GM12892 (cell line): ENCODE results near the gene ACER3.

Experiments
- POLR2A ChIP-seq: IDR thresholded peaks from 2 replicates; pipeline ENCODE4 v1.6.1; 2011; ENCODE audit warnings: low read depth, low read length, control low read depth
- POLR2AphosphoS5 ChIP-seq: IDR thresholded peaks from 2 replicates; pipeline ENCODE4 v1.6.1; 2011; ENCODE audit warnings: low read depth, low read length, control low read depth
- TAF1 ChIP-seq: IDR thresholded peaks from 2 replicates; pipeline ENCODE4 v1.6.1; 2011; ENCODE audit warnings: low read depth, mild to moderate bottlenecking, control low read depth, low read length, borderline replicate concordance

- TF ChIP-seq POLR2A (no peak), POLR2AphosphoS5 (no peak), TAF1 (no peak)
Observed at GRCh38 chr11:76975513-76975912, 114.8 kb downstream of the ACER3 start.
